ENCODE measurements around the gene FBXO7. TPM values are rescaled to one million over a fixed set of nuclear protein-coding genes. Genes with fewer than 3 reads are reported as not detected.

The FBXO7 gene
- total RNA-seq, 1 experiment from 2014 or later, result 47.8 TPM

- Histone ChIP-seq H2AK5ac (ENCODE audit: insufficient read length, low read length) (no peak overlapping the region), H4K91ac (ENCODE audit: insufficient read length, low read depth, low read length) (no peak overlapping the region), H3K18ac (ENCODE audit: insufficient read length, low read depth, low read length) (no peak overlapping the region), H3K9ac (ENCODE audit: extremely low read depth, insufficient read length, low read length) (no peak overlapping the region), H3K79me1 (ENCODE audit: insufficient read depth, low read depth, low read length, poor library complexity, severe bottlenecking) (no peaks in the 10 kb centered on the region), H3K4ac (ENCODE audit: low read depth, low read length) (no peak overlapping the region), H2BK20ac (ENCODE audit: low read depth, low read length, poor library complexity, severe bottlenecking) (no peak overlapping the region), H3K9me3 (ENCODE audit: control insufficient read depth, low read depth, low read length) (no peaks in the 10 kb centered on the region), H3K14ac (ENCODE audit: insufficient read depth, low read length) (no peak overlapping the region), H4K5ac (ENCODE audit: insufficient read length, low read depth, low read length) (no peak overlapping the region), H4K8ac (replicated peaks; ENCODE audit: insufficient read length, low read depth, low read length) (no peak overlapping the region), H3K23ac (ENCODE audit: insufficient read length, low read depth, low read length) (no peak overlapping the region), H2BK12ac (ENCODE audit: insufficient read length, low read depth, low read length) (no peak overlapping the region), H3K56ac (ENCODE audit: insufficient read length, low read depth, low read length) (no peak overlapping the region), H3K4me1 (ENCODE audit: insufficient read depth, low read length) (no peaks in the 10 kb centered on the region), H3K27me3 (ENCODE audit: insufficient read depth, low read length) (no peaks in the 10 kb centered on the region), H3K79me2 (ENCODE audit: insufficient read depth, low read length) (no peaks in the 10 kb centered on the region), H3K23me2 (ENCODE audit: insufficient read length, low read depth, low read length, poor library complexity, severe bottlenecking) (no peaks in the 10 kb centered on the region), H3K27ac (ENCODE audit: insufficient read length, low read depth, low read length) (no peak overlapping the region), H2BK5ac (ENCODE audit: insufficient read length, low read length) (no peak overlapping the region), H3T11ph (ENCODE audit: low read length) (no peak overlapping the region), H2AFZ (ENCODE audit: low read length) (no peak overlapping the region), H2BK15ac (ENCODE audit: low read depth, low read length) (no peak overlapping the region), H3K4me2 (ENCODE audit: insufficient read depth, insufficient read length, low read length) (no peak overlapping the region), H2BK120ac (ENCODE audit: low read depth, low read length, poor library complexity, severe bottlenecking) (no peak overlapping the region), H4K20me1 (ENCODE audit: control insufficient read depth, insufficient read depth, insufficient read length) (no peaks in the 10 kb centered on the region)
- H3K27me3 Mint-ChIP-seq (ENCODE audit: low read depth), result no peaks in the 10 kb centered on the region; the same call in none of the 2 replicates
- no peak for TF ChIP-seq CTCF (conservative IDR thresholded peaks at IDR 0.05)
- H3K9me3 Mint-ChIP-seq, result peaks cover 0 to 4% of the 10 kb centered on the region in 2 experiments; a peak in 1 of 5 replicates
- DNase-seq, result no peak
- H3K36me3 Mint-ChIP-seq (ENCODE audit: insufficient read depth in 1 of 3, low read depth in 3 of 3), result peaks cover 10 to 33% (median 27%) of the 10 kb centered on the region in 3 experiments; a peak in 6 of 7 replicates
- WGBS (ENCODE audit: extremely low coverage, insufficient read length, low lambda C conversion rate), result no CpG with 5 or more reads among the region's 3 CpGs
- no peak overlapping the region for H3K4me3 Mint-ChIP-seq
- no peak overlapping the region for H3K27ac Mint-ChIP-seq
- peaks cover 10 to 12% of the 10 kb centered on the region in 2 experiments for H3K4me1 Mint-ChIP-seq
Observed at GRCh38 chr22:32511274-32511673, 36.7 kb downstream of the FBXO7 start.

Data from H9 (cell line).